Fibroblast of lung (primary cell): ENCODE data around the gene YWHAG. TPM values are rescaled to one million over a fixed set of nuclear protein-coding genes. Genes with fewer than 3 reads are reported as not detected.

Source experiments
- DNase-seq, 2 donors: peaks; one replicate each; pipeline versions ENCODE4 v3.0.0 to v3.0.0-alpha.2; 2010; ENCODE audit warnings: low read depth in 2 of 2
- H2AFZ ChIP-seq: 2 replicates; pipeline ENCODE4 v1.5.1; 2012; ENCODE audit warnings: low read length, control low read depth, inconsistent platforms
- H3K27ac ChIP-seq: 2 replicates; pipeline ENCODE4 v1.5.1; 2011; ENCODE audit warnings: low read length, control low read depth; ENCODE audit not compliant: insufficient read depth
- H3K27me3 ChIP-seq: 2 replicates; pipeline ENCODE4 v1.5.1; 2011; ENCODE audit warnings: mild to moderate bottlenecking, low read length; ENCODE audit not compliant: control insufficient read depth, insufficient read depth
- H3K36me3 ChIP-seq: 2 replicates; pipeline ENCODE4 v1.5.1; 2011; ENCODE audit warnings: low read length; ENCODE audit not compliant: control insufficient read depth, insufficient read depth
- H3K4me1 ChIP-seq: 2 replicates; pipeline ENCODE4 v1.5.1; 2011; ENCODE audit warnings: low read length; ENCODE audit not compliant: control insufficient read depth, insufficient read depth; ENCODE audit errors: extremely low read depth
- H3K4me2 ChIP-seq: 2 replicates; pipeline ENCODE4 v1.5.1; 2011; ENCODE audit warnings: low read length, control low read depth; ENCODE audit not compliant: insufficient read depth; ENCODE audit errors: extremely low read depth
- H3K4me3 ChIP-seq, 4 experiments: fragments of 200-600 bp in 1 of 4; sonication (generic) in 1 of 4; replicated peaks in 1 of 4; 2 replicates each; pipeline ENCODE4 v1.5.1; 2011 to 2016; ENCODE audit warnings: low read length in 4 of 4, low read depth in 3 of 4, mild to moderate bottlenecking in 3 of 4, control low read depth in 2 of 4, inconsistent platforms in 1 of 4, mixed read lengths in 1 of 4; ENCODE audit not compliant: insufficient read depth in 1 of 4; ENCODE audit errors: control extremely low read depth in 1 of 4
- H3K79me2 ChIP-seq: 2 replicates; pipeline ENCODE4 v1.5.1; 2012; ENCODE audit warnings: mild to moderate bottlenecking, low read length, inconsistent platforms; ENCODE audit not compliant: control insufficient read depth, insufficient read depth
- H3K9ac ChIP-seq: 2 replicates; pipeline ENCODE4 v1.5.1; 2011; ENCODE audit warnings: mild to moderate bottlenecking, low read length, control low read depth; ENCODE audit not compliant: insufficient read depth
- H3K9me3 ChIP-seq: 2 replicates; pipeline ENCODE4 v1.5.1; 2012; ENCODE audit warnings: low read depth, low read length; ENCODE audit not compliant: control insufficient read depth, insufficient read depth
- H4K20me1 ChIP-seq: 2 replicates; pipeline ENCODE4 v1.5.1; 2011; ENCODE audit warnings: low read length; ENCODE audit not compliant: control insufficient read depth, insufficient read depth; ENCODE audit errors: extremely low read depth
- CTCF ChIP-seq, 2 donors: IDR thresholded peaks in 1 of 2; conservative IDR thresholded peaks in 1 of 2; 1 replicate in 1 of 2; 2 replicates in 1 of 2; pipeline ENCODE4 v1.5.1; 2011 to 2012; ENCODE audit warnings: low read length in 2 of 2, control low read depth in 1 of 2, inconsistent platforms in 1 of 2, low read depth in 1 of 2, mild to moderate bottlenecking in 1 of 2
- EZH2 ChIP-seq: IDR thresholded peaks from 2 replicates; pipeline ENCODE4 v1.5.1; 2012; ENCODE audit warnings: low read length, control low read depth, mild to moderate bottlenecking; ENCODE audit errors: missing control alignments
- polyA plus RNA-seq, 2 donors: library from polyadenylated mRNA; depleted of rRNA in 1 of 2; stranded (reverse) in 1 of 2; unstranded in 1 of 2; fragments of >200 nt; gene quantifications; 2 replicates each; pipeline ENCODE4 v1.2.1, GENCODE V29; 2011 to 2012; ENCODE audit warnings: missing spikeins in 1 of 2
- total RNA-seq: library from RNA; depleted of rRNA; stranded (reverse); fragments of >200 nt; gene quantifications from 2 replicates; pipeline ENCODE4 v1.2.1, GENCODE V29; 2014

YWHAG gene
- total and polyA plus RNA-seq, 2 donors (not counting 1 experiment from before 2014, with no cell fraction given): 68.4 to 80.4 TPM

DNA sequence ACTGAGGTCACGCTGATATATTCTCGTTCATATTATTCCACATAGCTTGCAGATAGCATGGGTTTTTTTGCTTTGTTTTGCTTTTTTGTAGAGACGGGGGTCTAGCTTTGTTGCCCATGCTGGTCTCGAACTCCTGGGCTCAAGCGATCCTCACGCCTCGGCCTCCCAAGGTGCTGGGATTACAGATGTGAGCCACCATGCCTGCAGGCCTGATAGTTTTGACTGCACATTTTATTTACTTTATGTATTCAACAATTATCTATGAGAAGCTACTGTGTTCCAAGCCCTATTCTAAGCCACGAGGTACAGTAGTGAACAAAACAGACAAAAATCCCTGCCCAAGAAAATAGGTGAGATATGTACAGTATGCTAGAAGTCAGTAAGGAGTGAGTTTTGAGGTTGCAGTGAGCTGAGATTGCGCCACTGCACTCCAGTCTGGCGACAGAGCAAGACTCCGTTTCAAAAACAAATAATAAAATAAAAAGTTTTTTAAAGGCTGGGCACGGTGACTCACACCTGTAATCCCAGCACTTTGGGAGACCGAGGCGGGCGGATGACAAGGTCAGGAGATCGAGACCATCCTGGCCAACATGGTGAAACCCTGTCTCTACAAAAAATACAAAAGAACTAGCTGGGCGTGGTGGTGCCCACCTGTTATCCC lies 1.3 kb upstream of the YWHAG start:
- H2AFZ ChIP-seq: peak overlapping the region; percentile 28
- peak overlapping the region; percentile 97 for H3K27ac ChIP-seq
- H3K27me3 ChIP-seq: no peaks in the 10 kb centered on the region
- peaks cover 36% of the 10 kb centered on the region for H3K79me2 ChIP-seq
- H3K36me3 ChIP-seq: peaks cover 2% of the 10 kb centered on the region
- no peaks in the 10 kb centered on the region for H3K9me3 ChIP-seq
- H3K9ac ChIP-seq: no peak overlapping the region
- DNase-seq: no peak
- peaks cover 5% of the 10 kb centered on the region for H4K20me1 ChIP-seq
- no peak for TF ChIP-seq CTCF (conservative IDR thresholded peaks at IDR 0.05 in 1 of 2, IDR thresholded peaks at IDR 0.05 in 1 of 2; ENCODE audit: low read depth in 1 of 2, low read length in 2 of 2)
- no peak for TF ChIP-seq EZH2
- H3K4me2 ChIP-seq: peak overlapping the region; percentile 93
- H3K4me3 ChIP-seq: peak overlapping the region in 2 of 4 experiments; percentile 36 to 91
- peaks cover 14% of the 10 kb centered on the region for H3K4me1 ChIP-seq

- Histone ChIP-seq H3K4me1 (peaks cover 8% of the 10 kb centered on the region), H3K27me3 (no peaks in the 10 kb centered on the region)
Observed at GRCh38 chr7:76359111-76359977, 553 bp upstream of the YWHAG start.

More at GRCh38 chr7:76359111-76359977, 553 bp upstream of the YWHAG start:
- no peaks in the 10 kb centered on the region for H3K9me3 ChIP-seq
- peak overlapping the region; percentile 98 for H3K9ac ChIP-seq
- H3K36me3 ChIP-seq: peaks cover 2% of the 10 kb centered on the region
- peak overlapping the region; percentile 93 for H3K4me2 ChIP-seq
- TF ChIP-seq CTCF (conservative IDR thresholded peaks at IDR 0.05 in 1 of 2, IDR thresholded peaks at IDR 0.05 in 1 of 2; ENCODE audit: low read depth in 1 of 2, low read length in 2 of 2) (peak; percentile 65 to 69), EZH2 (no peak)
- H3K27ac ChIP-seq: peak overlapping the region; percentile 97
- peak overlapping the region; percentile 58 to 91 (median 72) for H3K4me3 ChIP-seq
- peak; percentile 97 to 99 for DNase-seq
- H3K79me2 ChIP-seq: peaks cover 44% of the 10 kb centered on the region
- H2AFZ ChIP-seq: peak overlapping the region; percentile 28
- peaks cover 5% of the 10 kb centered on the region for H4K20me1 ChIP-seq
